GM18520 (cell line): ENCODE results near the gene EIF5.

ENCODE experiments used
- ATAC-seq: cut with Tn5 transposase; IDR thresholded peaks from one replicate; pipeline ENCODE4 v1.9.1; 2021; ENCODE audit not compliant: unreplicated experiment

EIF5 gene

DNA sequence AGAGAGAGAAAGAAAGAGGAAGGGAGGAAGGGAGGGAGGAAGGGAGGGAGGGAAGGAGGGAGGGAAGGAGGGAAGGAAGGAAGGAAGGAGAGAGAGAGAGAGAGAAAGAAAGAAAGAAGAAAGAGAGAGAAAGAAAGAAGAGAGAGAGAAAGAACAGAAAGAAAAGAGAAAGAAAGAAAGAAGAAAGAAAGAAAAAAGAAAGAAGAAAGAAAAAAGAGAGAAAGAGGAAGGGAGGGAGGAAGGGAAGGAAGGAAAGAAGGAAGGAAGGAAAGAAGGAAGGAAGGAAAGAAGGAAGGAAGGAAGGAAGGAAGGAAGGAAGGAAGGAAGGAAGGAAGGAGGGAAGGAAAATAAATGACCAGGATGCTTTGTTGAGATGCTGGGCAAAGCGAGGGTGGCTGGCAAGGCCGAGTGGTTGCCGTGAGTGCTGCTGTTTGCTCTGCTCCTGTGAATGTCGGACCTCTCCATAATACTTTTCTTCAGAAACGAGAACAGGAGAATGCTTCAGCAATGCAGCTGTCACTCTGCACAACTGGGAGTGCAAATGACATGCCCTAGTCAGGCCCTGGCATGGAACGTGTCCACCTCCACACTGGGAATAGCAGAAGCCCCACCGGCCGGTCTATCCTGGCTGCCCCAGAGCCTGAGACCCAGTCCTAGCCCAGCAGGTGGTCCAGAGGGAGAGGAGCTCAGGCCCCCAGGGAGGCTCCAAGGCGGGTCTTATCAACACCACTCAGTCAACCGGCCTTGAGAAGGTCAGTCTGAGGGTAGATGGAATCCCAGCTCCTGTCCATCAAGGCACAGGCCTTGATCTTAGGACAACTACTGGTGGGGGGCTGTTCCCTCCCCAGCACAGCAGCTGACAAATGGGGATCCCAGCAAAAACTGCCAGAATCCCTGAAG lies 25.1 kb upstream of the EIF5 start:
- ATAC-seq = no peak

DNA sequence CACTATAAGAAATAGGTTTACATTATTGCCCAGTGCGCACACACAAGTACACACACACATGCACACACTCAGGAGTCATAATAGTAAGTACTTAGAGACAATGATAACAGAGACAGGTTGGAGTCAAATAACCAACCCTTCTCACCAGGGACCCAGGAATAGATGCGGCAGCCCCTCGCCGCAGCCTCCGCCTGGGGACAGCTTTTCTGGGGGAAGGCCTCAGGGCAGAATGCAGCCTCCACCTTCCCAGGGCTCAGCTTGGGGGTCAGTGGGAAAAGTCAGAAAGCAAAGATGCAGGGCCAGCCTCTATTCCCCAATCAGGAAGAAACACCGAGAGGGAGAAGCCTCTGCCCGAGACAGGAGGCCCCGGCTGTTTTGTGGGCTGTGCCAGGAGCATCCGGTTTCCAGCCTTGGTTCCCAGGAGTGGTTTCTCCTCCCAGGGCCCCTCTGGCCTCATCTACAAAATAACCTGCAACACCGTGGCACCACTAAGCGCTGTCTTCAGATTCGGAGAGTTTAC lies 23.4 kb upstream of the EIF5 start:
- ATAC-seq = no peak

DNA sequence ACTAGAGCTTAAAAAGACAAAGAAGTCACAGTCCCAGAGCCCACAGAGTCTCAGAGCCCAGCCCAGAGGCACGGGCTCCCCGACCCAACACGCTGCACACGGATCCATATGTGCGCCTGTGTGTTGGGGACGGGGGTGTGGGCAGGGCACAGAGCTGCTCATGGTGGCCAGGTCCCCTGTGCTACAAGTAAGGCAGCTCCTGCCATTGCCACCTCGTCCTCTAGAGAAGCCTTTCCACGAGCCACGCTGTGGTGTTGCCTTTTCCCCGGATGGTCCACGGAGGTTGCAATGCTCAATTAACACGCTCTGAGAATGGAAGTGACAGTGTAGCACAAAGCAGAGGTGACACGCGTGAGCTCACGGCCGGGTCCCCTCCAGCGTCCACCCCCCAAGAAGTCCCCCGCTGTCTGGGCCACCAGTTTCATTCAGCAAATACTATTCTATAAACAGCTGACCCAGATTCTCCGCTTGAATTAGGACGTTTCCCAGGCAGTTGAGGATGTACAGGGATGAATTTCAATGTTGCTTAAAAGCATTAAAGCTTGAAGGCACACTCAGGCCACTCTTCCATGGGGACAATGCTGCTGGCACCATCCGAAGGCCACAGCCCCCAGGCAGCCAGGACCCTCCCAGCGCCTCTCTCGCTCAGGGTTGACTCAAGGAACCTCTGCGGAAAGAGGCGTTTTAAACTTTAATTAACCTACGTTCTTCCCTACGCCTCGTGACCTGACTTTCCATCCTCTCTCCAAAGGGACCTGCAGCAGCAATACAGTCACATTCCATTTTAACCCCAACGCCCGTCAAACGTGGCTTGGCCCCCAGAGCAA lies 22.7 kb upstream of the EIF5 start:
- ATAC-seq = no peak

DNA sequence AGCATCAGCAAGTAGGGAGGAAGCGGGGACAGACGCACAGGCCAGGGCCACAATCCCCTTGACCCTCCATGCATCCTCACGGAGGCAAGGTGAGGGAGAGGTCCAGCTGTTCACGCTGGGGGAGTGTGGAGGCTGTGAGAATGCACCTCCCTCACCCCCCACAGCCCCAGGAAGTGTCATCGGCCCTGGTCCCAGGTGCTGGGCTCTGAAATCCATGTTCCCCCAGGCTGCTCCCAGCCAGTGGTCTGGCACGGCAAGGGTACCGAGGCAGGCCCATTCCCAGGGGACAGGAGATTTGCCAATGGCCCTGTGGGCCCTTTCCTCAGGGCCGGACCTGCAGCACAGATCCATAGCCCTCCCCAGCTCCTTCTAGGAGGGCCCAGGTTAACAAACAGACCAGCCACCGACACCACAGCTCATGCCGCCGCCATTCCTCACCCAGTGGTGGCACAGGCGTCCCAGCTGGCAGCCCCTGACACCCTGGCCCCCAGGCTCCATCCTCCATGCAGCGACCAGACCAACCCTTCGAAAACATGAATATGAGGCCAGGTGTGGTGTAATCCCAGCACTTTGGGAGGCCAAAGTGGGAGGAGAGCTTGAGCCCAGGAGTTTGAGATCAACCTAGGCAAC lies 21.9 kb upstream of the EIF5 start:
- no peak for ATAC-seq

GRCh38 chr14:103313704-103314103 lies 20.3 kb upstream of the EIF5 start:
- ATAC-seq = no peak

GRCh38 chr14:103314496-103315277 lies 19.4 kb upstream of the EIF5 start:
- no peak for ATAC-seq

GRCh38 chr14:103315351-103315911 lies 18.6 kb upstream of the EIF5 start:
- ATAC-seq = no peak

- no peak for ATAC-seq
These were observed 18.1 kb upstream of the EIF5 start for GRCh38 chr14:103315941-103316340.

DNA sequence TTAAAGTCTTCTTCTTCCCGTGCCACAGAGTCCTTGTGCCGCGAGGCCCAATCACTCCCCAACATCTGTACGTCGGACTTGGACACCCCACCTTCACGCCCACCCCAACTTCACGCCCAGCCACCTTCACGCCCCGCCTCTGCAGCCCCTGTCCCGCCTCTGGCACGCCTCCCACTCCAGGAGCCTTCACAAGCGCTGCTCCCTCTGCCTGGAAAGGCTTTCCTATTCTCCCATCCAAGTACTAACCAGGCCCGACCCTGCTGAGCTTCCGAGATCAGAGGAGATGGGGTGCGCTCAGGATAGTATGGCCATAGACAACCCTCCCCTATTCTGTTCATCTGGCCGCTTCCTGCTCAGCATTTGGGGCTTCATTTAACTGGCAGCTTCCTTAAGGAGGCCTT lies 17.3 kb upstream of the EIF5 start:
- ATAC-seq = no peak

DNA sequence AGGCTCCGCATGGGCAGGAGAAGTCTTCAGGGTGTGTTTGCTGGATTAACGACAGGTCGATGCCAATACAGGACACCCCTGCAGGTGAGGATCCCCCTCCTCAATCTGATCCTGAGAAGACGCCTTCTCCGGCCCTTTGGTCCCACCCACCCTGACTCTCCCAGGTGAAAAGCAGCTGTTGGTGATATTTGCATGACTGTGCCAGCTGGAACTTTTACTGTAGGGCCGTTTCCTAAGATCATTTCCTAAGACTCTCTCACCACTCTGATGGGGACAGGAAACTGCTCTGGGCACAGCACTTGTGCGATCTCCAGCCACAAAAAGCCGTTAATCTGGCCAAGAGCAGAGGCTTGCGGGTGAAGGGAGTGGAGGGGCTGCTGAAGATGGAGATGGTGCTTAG lies 16.8 kb upstream of the EIF5 start:
- ATAC-seq = no peak

- ATAC-seq = no peak
These were observed 16.0 kb upstream of the EIF5 start for GRCh38 chr14:103317976-103318580.

- peak; percentile 15 for ATAC-seq
These were observed 15.2 kb upstream of the EIF5 start for GRCh38 chr14:103318750-103319419.

DNA sequence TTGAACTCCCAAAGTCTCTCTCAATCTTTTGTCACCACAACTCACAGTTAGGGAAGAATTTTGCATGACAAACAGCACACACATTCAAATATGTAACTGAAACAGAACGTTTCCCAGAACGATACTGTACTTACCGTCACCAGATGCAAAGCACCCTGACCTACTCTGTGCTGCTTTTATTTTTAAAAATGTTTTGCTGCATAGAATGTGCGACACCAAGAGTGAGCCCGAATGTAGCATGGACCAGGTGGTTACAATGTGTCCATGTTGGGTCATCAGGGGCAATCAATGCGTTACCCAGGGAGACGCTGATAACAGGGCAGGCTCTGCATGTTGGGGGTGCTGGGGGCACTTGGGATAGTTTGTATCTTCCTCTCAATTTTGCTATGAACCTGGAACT lies 14.6 kb upstream of the EIF5 start:
- peak; percentile 73 for ATAC-seq

GRCh38 chr14:103326078-103326477 lies 8.0 kb upstream of the EIF5 start:
- no peak for ATAC-seq

DNA sequence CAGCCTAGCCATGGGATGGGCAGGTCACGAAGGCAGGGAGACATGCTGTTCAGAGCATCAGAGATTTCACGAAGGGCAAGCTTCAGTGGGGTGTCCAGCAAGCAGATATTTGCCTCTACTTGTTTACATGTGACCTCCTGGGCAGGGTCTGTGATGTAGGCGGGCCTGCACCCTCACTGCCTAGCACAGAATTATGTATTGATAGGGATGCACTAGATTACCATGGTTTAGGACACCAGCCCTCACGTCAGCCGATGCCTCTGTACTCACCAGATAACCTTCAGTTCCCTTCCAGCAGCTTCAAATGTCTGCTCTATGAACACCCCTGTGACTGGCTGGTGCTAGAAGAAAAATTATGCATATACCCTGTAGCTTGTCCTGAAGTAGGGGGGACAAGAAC lies 5.1 kb upstream of the EIF5 start:
- ATAC-seq = no peak

GRCh38 chr14:103329401-103330347 lies 4.4 kb upstream of the EIF5 start:
- no peak for ATAC-seq

DNA sequence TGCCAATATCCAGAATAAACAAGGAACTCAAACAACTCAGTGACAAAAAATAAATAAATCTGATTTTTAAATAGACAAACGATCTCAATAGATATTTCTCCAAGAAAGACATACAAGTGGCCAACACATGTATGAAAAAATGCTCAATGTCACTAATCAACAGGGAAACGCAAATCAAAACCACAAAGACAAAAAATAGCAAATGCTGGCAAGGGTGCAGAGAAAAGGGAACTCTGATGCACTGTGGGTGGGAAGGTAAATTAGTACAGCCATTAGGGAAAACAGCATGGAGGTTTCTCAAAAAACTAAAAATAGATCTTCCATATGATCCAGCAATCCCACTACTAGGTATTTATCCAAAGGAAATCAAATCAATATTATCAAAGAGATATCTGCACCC lies 3.5 kb upstream of the EIF5 start:
- no peak for ATAC-seq
